Fibroblast of skin of scalp (primary cell): ENCODE data around the gene KRTAP9-4. TPM values are rescaled to one million over a fixed set of nuclear protein-coding genes. Genes with fewer than 3 reads are reported as not detected.
A peak's percentile ranks its signal among the peaks of the same experiment; 100 is the strongest.
"Not testable (repeated sequence)": the region's sequence is repeated elsewhere in the genome, so short reads cannot be mapped to it uniquely, and the experiment has no call there.

Experiments used
- DNase-seq: peaks from one replicate; pipeline ENCODE4 v3.0.0-alpha.2; 2013
- polyA plus RNA-seq, 2 experiments: library from polyadenylated mRNA; unstranded; fragments of 120-200 nt; gene quantifications; one replicate each; pipeline ENCODE4 v1.2.1, GENCODE V29; 2013; ENCODE audit not compliant: insufficient read length in 2 of 2

The KRTAP9-4 gene, protein sequence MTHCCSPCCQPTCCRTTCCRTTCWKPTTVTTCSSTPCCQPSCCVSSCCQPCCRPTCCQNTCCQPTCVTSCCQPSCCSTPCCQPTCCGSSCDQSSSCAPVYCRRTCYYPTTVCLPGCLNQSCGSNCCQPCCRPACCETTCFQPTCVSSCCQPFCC
- not detected for polyA plus RNA-seq (2013, experiment 1 of 2; ENCODE audit: insufficient read length)
- polyA plus RNA-seq (2013, experiment 2 of 2; ENCODE audit: insufficient read length) = not detected

DNA sequence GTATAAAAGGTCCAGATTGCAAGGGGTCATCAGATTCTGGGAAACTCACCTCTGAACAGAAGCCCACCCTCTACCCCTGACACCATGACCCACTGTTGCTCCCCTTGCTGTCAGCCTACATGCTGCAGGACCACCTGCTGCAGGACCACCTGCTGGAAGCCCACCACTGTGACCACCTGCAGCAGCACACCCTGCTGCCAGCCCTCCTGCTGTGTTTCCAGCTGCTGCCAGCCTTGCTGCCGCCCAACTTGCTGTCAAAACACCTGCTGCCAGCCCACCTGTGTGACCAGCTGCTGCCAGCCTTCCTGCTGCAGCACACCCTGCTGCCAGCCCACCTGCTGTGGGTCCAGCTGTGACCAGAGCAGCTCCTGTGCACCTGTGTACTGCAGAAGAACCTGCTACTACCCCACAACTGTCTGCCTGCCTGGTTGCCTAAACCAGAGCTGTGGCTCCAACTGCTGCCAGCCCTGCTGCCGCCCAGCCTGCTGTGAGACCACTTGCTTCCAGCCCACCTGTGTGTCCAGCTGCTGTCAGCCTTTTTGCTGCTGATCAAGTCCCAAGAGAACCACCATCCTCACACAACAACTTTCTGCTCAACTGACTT, at the start of gene KRTAP9-4:
KRTAP9-4 (plus strand) TSS at position 51 of the 604 bp plus-strand sequence; CDS start at position 85, 34 bp downstream.
- not testable (repeated sequence) for DNase-seq

DNA sequence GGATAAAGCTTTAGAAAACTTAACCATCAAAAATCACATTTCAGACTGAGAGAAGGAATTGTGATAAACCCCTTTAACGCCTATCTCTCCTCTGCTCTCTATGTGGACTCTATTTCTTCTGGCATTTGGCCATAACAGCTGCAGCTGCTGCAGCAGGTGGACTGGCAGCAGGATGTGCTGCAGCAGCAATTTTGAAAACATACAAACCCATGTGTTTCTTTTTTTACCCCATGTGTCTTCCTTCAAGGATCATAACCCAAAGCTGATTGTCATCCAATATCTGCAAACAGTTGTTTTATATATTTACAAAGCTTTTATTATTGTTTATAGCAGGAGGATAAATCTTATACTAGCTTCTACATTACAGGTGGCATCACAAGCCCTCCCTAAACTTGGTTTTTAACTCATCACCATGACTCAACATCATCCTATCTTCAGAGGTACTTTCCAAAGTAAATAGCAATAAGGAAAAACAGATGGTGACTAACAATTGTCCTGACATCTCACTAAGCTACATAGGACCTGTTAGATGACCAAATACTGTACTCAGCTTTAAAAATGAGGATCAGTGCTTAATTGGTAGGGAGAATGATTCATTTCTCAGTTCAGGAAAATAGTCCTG, 37.5 kb upstream of the KRTAP9-4 start:
- DNase-seq = peak; percentile 18

GRCh38 chr17:41212524-41213169, 36.8 kb upstream of the KRTAP9-4 start:
- DNase-seq = no peak

- no peak for DNase-seq
These were observed 33.8 kb upstream of the KRTAP9-4 start for GRCh38 chr17:41215681-41216080.

DNA sequence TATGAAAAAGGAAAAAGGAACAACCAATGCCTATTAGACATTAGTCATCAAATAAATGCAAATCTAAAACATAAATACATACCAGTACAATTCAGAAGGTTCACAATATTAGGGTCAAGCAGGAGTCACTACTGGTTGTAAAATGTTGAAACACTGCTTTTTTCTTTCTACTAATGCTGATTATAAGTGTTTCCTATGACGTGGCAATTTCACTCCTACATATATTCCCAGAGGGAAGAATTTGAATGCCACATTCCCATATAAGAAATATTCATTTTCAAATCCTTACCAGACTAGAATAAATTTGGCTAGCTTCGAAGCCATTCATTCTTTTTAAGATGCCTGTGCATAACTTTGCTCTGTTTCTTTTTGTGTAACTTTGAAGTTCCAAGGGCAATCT, 25.7 kb upstream of the KRTAP9-4 start:
- DNase-seq = peak; percentile 41

DNA sequence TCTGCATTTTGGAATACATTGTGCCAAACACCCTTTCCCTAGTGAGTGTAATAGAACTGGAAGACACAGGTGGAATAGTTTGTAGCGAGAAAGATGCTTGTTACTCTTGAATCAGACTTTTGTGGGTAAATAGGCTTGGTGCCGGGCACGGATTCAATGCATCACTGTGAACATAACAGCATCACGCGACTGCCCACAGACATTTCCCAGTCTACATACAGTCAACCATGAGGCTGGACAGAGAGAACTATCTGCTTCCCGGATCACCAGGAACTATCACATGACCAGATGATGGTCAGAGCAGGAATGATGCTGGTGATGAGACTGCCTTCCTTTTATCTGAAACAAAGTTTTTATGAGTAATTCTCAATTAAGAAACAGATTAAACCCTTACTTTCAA, 23.4 kb upstream of the KRTAP9-4 start:
- no peak for DNase-seq

- not testable (repeated sequence) for DNase-seq
These were observed 22.8 kb upstream of the KRTAP9-4 start, which contains the start of gene KRTAP9-2 for GRCh38 chr17:41226598-41227095. Gene KRTAP9-2, plus strand, starts transcription at chr17:41226648. Its CDS starts 7 bp downstream, at chr17:41226655.

- DNase-seq = no peak
These were observed 19.4 kb upstream of the KRTAP9-4 start for GRCh38 chr17:41230094-41230493.

GRCh38 chr17:41231731-41232130, 17.8 kb upstream of the KRTAP9-4 start:
- DNase-seq = no peak

DNA sequence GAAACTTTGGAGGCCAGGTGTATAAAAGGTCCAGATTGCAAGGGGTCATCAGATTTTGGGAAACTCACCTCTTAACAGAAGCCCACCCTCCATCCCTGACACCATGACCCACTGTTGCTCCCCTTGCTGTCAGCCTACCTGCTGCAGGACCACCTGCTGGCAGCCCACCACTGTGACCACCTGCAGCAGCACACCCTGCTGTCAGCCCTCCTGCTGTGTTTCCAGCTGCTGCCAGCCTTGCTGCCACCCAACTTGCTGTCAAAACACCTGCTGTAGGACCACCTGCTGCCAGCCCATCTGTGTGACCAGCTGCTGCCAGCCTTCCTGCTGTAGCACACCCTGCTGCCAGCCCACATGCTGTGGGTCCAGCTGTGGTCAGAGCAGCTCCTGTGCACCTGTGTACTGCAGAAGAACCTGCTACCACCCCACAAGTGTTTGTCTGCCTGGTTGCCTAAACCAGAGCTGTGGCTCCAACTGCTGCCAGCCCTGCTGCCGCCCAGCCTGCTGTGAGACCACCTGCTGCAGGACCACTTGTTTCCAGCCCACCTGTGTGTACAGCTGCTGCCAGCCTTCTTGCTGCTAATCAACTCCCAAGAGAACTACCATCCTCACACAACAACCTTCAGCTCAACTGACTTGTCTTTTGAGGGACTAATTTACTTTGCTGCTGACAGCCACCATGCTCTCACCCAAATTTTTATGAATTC, 16.9 kb upstream of the KRTAP9-4 start, which contains the start of gene KRTAP9-3:
KRTAP9-3 (plus strand) TSS at position 51 of the 707 bp plus-strand sequence; CDS start at position 104, 53 bp downstream.
- not testable (repeated sequence) for DNase-seq

GRCh38 chr17:41237116-41237515, 12.4 kb upstream of the KRTAP9-4 start:
- not testable (repeated sequence) for DNase-seq

DNA sequence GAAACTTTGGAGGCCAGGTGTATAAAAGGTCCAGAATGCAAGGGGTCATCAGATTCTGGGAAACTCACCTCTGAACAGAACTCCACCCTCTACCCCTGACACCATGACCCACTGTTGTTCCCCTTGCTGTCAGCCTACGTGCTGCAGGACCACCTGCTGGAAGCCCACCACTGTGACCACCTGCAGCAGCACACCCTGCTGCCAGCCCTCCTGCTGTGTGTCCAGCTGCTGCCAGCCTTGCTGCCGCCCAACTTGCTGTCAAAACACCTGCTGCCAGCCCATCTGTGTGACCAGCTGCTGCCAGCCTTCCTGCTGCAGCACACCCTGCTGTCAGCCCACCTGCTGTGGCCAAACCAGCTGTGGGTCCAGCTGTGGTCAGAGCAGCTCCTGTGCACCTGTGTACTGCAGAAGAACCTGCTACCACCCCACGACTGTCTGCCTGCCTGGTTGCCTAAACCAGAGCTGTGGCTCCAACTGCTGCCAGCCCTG, 11.5 kb upstream of the KRTAP9-4 start, which contains the start of gene KRTAP9-8:
KRTAP9-8 (plus strand) TSS at position 51 of the 489 bp plus-strand sequence; CDS start at position 104, 53 bp downstream.
- not testable (repeated sequence) for DNase-seq

DNA sequence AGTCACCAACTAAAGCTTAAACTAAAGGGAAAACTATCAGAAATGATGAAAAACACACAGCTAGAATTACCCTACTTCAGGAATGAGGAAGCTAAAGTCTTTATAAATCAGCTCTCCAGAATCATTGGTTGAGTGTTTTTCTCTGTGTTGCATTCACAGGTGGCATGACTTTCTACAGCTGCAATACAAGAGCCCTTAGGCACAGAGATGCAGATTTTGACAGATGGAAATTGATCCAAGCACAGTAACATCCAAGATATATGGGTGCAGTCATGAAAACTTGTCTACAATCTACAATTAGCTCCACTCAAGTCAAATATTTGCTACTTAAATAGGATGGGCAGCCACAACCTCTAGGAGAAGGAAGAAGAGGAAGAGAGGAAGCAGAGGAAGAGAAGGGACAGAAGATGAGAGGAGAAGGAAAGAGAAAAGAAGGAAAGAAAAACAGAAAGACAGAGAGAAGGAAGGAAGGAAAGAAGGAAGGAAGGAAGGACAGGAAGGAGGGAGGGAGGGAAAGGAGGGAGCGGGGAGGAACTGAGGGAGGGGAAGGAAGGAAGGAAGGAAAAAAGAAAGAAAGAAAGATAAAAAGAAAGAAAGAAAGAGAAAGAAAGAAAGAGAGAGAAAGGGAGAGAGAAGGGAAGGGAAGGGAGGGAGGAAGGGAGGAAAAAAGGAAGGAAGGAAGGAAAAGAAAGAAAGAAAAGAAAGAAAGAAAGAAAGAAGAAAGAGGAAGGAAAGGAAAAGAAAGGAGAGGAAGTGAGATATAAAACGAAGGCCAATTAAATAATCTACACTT, 2.3 kb upstream of the KRTAP9-4 start:
- not testable (repeated sequence) for DNase-seq

- no peak for DNase-seq
These were observed 1.8 kb downstream of the KRTAP9-4 start for GRCh38 chr17:41251261-41251660.

DNA sequence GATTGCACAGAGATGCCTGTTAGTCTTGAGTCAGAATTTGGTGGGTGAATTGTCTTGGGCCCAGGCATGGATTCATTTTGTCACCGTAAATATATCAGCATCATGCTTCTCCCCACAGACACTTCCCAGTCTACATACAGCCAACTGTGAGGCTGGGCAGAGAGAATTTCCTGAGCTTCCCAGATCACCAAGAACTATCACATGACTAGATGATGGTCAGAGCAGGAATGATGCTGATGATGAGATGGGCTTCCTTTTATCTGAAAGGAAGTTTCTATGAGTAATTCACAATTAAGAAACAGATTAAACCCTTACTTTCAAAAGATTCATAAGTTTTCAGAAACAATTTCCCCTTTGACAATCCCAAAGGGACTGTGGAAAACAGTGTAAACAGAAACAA, 5.4 kb downstream of the KRTAP9-4 start:
- peak; percentile 12 for DNase-seq

GRCh38 chr17:41255381-41256290, 6.1 kb downstream of the KRTAP9-4 start, which contains the start of gene KRTAP9-9:
Gene KRTAP9-9, plus strand, starts transcription at chr17:41255384.
- DNase-seq = peak; percentile 80

DNA sequence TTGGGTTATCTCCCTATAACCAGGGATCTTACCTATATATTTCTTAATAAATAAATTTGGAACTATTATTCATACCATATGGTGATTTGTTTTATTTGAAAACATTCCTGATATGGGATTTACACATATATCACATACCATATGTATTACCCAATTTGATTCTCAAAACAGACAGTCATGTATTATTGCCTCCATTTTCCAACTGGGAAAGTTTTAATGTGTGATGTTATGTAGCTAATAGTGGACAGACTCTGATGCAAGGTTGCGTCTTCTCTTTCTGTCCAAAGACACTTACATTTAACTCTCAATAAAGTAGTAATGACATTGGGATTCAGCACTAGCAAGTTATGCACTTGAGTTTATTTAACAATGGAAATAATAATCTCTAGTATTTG, 6.8 kb downstream of the KRTAP9-4 start:
- peak; percentile 84 for DNase-seq

GRCh38 chr17:41258406-41258805, 8.9 kb downstream of the KRTAP9-4 start:
- DNase-seq = no peak

GRCh38 chr17:41263212-41263611, 13.7 kb downstream of the KRTAP9-4 start:
- no peak for DNase-seq

DNA sequence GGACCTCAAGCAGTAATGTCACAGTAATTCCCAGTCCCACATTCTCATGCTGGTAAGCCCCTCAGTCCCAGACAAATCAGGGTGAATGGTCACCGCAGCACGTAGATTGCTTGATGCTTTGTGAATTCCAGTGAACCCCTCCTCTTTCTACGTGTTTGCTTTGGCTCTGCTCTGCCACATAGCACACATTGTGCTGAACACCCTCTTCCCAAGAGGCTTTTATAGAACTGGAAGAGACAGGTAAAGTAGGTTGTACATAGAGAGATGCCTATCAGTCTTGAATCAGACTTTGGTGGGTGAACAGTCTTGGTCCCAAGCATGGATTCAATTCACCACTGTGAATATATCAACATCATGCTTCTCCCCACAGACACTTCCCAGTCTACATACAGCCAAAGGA, 15.1 kb downstream of the KRTAP9-4 start:
- no peak for DNase-seq
